Psoas muscle (tissue), 8 donors: Measurements from ENCODE around the gene ANKRD6. TPM values are rescaled to one million over a fixed set of nuclear protein-coding genes. Genes with fewer than 3 reads are reported as not detected.

Experiments
- ATAC-seq, 4 donors: fragments of 200-7000 bp; cut with Tn5 transposase; one replicate each; pipeline ENCODE4 v1.9.1; 2020; ENCODE audit warnings: moderate library complexity in 3 of 4, mild to moderate bottlenecking in 2 of 4
- DNase-seq, 2 donors: peaks; one replicate each; pipeline ENCODE4 v3.0.0-alpha.2; 2020
- H3K27ac ChIP-seq: fragments of 200-600 bp; one replicate; pipeline ENCODE4 v1.8.0; 2022
- H3K27me3 ChIP-seq, 3 donors: fragments of 200-600 bp in 1 of 3; one replicate each; pipeline versions ENCODE4 v1.6.1 to v1.8.0; 2013 to 2022; ENCODE audit warnings: low read length in 2 of 3, mild to moderate bottlenecking in 2 of 3, moderate library complexity in 1 of 3; ENCODE audit not compliant: insufficient read depth in 3 of 3
- H3K36me3 ChIP-seq, 2 donors: fragments of 200-600 bp in 1 of 2; one replicate each; pipeline versions ENCODE4 v1.6.1 to v1.8.0; 2013 to 2022; ENCODE audit warnings: low read depth in 1 of 2, mild to moderate bottlenecking in 1 of 2, moderate library complexity in 1 of 2; ENCODE audit not compliant: insufficient read depth in 1 of 2
- H3K4me1 ChIP-seq: fragments of 200-600 bp; one replicate; pipeline ENCODE4 v1.8.0; 2022
- H3K4me3 ChIP-seq: fragments of 200-600 bp; one replicate; pipeline ENCODE4 v1.8.0; 2022; ENCODE audit warnings: mild to moderate bottlenecking
- H3K9me3 ChIP-seq: fragments of 200-600 bp; one replicate; pipeline ENCODE4 v1.8.0; 2022
- WGBS, 3 donors: extraction: QIAGEN DNeasy Blood & Tissue Kit; methylation state at CpG; one replicate each; pipeline versions ENCODE4 v1.1.6 to v1.1.7; 2013; 5-methylcytosine and 5-hydroxymethylcytosine counted together
- intact Hi-C, 2 donors: fragments of 100-400 bp; cut with DNase I; formaldehyde crosslinking; loops; one replicate each; pipeline versions ENCODE4 v1.11.0 to v1.14.2; 2022
- polyA plus RNA-seq, 3 donors: library from polyadenylated mRNA; stranded (reverse); fragments of 200-250 nt; gene quantifications; one replicate each; pipeline ENCODE4 v1.2.3, GENCODE V29; 2013
- total RNA-seq, 4 donors: library from RNA; stranded (reverse); fragmentation: NEBNext Ultra II Directional in 2 of 4; extraction: Animal tissue kit (Norgen Biotek cat#: 25700) in 2 of 4; gene quantifications; one replicate each; pipeline versions ENCODE4 v1.2.1 to v1.2.4, GENCODE V29; 2021 to 2023
- TF ChIP-seq, protein P1 (sequence below): fragments of 200-600 bp; IDR thresholded peaks from one replicate; pipeline ENCODE4 v1.8.0; 2022; ENCODE audit warnings: antibody characterized with exemption
- donor health status: healthy with polysubstance abuse.
- donor health status: DM: no; HTN: no; CAD: no; lungs with moderate emphysema.
- donor health status: Bipolar disorder and iron deficiency.
- donor health status: healthy.
- donor health status: DM: yes; HTN: yes; CAD: no.
- donor health status: DM: no; HTN: no; CAD: no.
- donor health status: DM: no; HTN: no; CAD: no.
- donor health status: DM: yes; HTN: yes; CAD: no.

Gene ANKRD6
- total and polyA plus RNA-seq, 7 donors: 1.2 to 9.0 (median 2.4) TPM

DNA sequence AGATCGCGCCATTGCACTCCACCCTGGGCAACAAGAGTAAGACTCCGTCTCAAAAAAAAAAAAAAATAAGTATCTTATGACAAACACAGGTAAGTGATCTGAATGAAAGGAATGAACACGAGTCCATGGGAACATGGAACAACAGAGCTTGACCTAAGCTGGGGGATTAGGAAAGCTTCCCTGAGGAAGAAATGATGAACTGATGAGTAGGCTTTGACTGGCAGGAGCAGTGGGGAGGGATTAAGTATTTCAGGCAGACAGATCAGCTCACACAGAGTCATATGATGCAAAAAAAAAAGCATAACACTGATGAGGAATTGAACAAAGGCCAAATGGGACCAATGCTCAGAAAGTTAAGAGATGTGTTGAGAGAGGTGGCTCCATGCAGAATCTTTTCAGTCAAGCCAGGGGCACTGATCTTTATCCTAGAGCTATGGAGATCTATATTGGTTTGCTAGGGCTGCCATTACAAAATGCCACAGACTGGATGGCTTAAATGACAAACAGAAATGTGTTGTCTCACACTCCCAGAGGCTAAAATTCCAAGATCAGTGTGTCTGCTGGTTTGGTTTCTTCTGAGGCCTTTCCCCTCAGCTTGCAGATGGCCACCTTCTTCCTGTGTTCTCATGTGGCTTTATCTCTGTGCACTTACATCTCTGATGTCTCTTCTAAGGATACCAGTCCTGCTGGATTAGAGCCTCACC is 85.6 kb downstream of the ANKRD6 start:
- ATAC-seq: peak; percentile 30 to 89 (median 62)
- intact Hi-C loops: no loop called here
- no peak for DNase-seq

DNA sequence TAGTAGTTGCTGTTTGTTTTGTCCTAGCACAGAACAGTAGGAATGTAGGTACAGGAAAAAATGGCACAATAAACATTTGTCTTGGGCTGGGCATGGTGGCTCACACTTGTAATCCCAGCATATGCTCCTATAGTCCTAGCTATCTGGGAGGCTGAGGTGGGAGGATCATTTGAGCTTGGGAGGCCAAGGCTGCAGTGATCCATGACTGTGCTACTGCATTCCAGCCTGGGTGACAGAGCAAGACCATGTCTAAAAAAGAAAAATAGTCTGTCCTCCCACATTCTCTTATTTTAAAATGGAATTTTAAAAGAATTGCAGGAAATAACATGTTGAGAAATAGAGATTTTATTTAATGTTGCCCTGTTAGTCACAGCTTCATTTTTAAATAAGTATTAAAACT is 87.8 kb downstream of the ANKRD6 start:
- peaks cover 6% of the 10 kb centered on the region for H3K4me1 ChIP-seq
- intact Hi-C loops: no loop called here
- H3K27ac ChIP-seq: no peak overlapping the region
- H3K27me3 ChIP-seq: no peaks in the 10 kb centered on the region
- TF ChIP-seq, protein P1, sequence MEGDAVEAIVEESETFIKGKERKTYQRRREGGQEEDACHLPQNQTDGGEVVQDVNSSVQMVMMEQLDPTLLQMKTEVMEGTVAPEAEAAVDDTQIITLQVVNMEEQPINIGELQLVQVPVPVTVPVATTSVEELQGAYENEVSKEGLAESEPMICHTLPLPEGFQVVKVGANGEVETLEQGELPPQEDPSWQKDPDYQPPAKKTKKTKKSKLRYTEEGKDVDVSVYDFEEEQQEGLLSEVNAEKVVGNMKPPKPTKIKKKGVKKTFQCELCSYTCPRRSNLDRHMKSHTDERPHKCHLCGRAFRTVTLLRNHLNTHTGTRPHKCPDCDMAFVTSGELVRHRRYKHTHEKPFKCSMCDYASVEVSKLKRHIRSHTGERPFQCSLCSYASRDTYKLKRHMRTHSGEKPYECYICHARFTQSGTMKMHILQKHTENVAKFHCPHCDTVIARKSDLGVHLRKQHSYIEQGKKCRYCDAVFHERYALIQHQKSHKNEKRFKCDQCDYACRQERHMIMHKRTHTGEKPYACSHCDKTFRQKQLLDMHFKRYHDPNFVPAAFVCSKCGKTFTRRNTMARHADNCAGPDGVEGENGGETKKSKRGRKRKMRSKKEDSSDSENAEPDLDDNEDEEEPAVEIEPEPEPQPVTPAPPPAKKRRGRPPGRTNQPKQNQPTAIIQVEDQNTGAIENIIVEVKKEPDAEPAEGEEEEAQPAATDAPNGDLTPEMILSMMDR: no peak
- ATAC-seq (no peak), DNase-seq (no peak)
- no peaks in the 10 kb centered on the region for H3K36me3 ChIP-seq
- H3K4me3 ChIP-seq: no peak overlapping the region
- no peaks in the 10 kb centered on the region for H3K9me3 ChIP-seq

More for the DNA sequence above, 85.6 kb downstream of the ANKRD6 start:
- no peak overlapping the region for H3K4me3 ChIP-seq
- TF ChIP-seq, protein P1: no peak
- no peaks in the 10 kb centered on the region for H3K9me3 ChIP-seq
- H3K27ac ChIP-seq: no peak overlapping the region
- H3K4me1 ChIP-seq: no peaks in the 10 kb centered on the region
- WGBS, 3 donors: 63 to 82% (median 70%) methylated on average over 4 of the region's 4 CpGs
- H3K27me3 ChIP-seq: no peaks in the 10 kb centered on the region
- H3K36me3 ChIP-seq: no peaks in the 10 kb centered on the region

DNA sequence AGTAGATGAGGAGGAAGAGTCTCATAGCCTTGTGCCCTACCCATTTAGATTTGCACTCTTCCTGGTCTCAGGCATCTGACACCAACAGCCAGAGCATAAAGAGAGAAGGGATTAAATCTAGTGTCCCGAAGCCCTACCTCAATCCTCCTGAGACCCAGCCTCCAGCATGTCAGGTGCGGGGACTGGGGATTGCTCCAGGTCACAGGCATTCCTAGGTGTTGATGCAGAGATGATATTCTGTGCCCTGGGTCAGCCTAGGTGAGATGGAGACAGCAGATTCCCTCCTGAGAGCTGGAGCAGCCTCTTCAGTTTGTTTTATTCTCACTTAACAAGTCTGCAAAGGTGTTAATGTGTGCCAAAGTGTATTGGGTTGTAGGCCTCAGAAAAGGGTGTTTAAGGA is 89.8 kb downstream of the ANKRD6 start:
- no peak overlapping the region for H3K4me3 ChIP-seq

DNA sequence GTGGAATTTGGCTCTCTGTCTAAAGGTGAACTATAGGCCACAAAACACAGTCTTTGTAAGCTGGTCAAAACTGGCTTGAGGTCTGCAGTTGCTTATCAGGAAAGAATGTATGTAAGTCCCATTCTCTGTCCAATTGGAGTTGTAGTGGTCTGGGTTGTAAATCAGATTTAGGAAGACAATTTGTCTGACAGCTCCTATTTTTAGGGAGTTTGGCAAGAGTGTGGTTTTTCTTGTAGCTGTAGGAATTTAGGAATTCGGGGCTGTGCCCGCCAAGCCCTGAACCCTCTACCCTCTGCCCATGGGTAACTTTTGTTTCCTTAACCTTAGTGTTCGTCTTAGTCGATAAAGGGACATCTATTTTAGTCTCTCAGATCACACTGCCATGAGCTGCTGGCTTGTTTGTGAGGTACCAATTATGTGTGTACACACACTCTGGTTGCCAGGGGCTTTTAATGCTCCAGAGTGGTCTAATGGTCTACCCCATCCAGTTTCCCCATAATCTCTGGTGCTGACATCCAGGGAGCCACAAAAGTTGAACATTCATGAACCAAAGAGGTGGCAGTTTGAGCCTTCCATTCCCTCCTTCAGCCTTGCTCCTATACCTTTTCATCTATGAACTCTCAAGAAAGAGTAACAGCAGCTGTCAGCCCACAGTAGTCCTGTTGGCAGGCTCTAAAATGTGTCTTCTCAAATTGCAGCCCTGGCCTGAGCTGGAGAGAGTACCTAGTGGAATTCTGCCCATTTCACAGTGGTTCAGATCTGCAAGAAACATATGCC is 93.0 kb downstream of the ANKRD6 start:
- no peak for DNase-seq
- Histone ChIP-seq H3K36me3 (no peaks in the 10 kb centered on the region), H3K27me3 (no peaks in the 10 kb centered on the region), H3K4me3 (no peak overlapping the region), H3K27ac (peak overlapping the region; percentile 70), H3K9me3 (no peaks in the 10 kb centered on the region), H3K4me1 (peaks cover 19% of the 10 kb centered on the region)
- ATAC-seq: peak; percentile 57 to 83 (median 70)
- TF ChIP-seq, protein P1: no peak
- 37 to 39% (median 38%) methylated on average over 4 of the region's 4 CpGs for WGBS, 3 donors
- intact Hi-C loops: loop anchor here in 1 of 2 donors (5.0 kb wide), 1 partner anchor 39 kb away; no protein-coding TSS in a partner anchor

More for the DNA sequence above, 89.8 kb downstream of the ANKRD6 start:
- 32 to 62% (median 38%) methylated on average over 2 of the region's 2 CpGs for WGBS, 3 donors
- DNase-seq: no peak
- Histone ChIP-seq H3K27me3 (no peaks in the 10 kb centered on the region), H3K4me1 (peaks cover 19% of the 10 kb centered on the region), H3K36me3 (no peaks in the 10 kb centered on the region), H3K27ac (no peak overlapping the region), H3K9me3 (no peaks in the 10 kb centered on the region)
- TF ChIP-seq, protein P1: no peak
- ATAC-seq: no peak
- intact Hi-C loops: no loop called here
